Neuronal stem cell (in vitro differentiated cells): Measurements from ENCODE around the gene CX3CL1.

Source experiments
- DNase-seq: peaks from one replicate; pipeline ENCODE4 v3.0.0-alpha.2; 2013; ENCODE audit warnings: low spot score
- H2AFZ ChIP-seq: one replicate; pipeline ENCODE4 v1.6.1; 2013; ENCODE audit warnings: mild to moderate bottlenecking, low read length, inconsistent platforms
- H2AK5ac ChIP-seq: 2 replicates; pipeline ENCODE4 v1.6.1; 2013; ENCODE audit warnings: low read depth, mild to moderate bottlenecking, inconsistent platforms, low read length, moderate library complexity, mixed read lengths
- H2BK120ac ChIP-seq: 2 replicates; pipeline ENCODE4 v1.6.1; 2013; ENCODE audit warnings: low read depth, mild to moderate bottlenecking, inconsistent platforms, low read length, moderate library complexity, mixed read lengths
- H2BK12ac ChIP-seq: one replicate; pipeline ENCODE4 v1.6.1; 2013; ENCODE audit warnings: low read length, inconsistent platforms
- H2BK15ac ChIP-seq: 2 replicates; pipeline ENCODE4 v1.6.1; 2013; ENCODE audit warnings: mild to moderate bottlenecking, low read length, inconsistent platforms, mixed read lengths
- H2BK5ac ChIP-seq: one replicate; pipeline ENCODE4 v1.6.1; 2013; ENCODE audit warnings: inconsistent platforms, mild to moderate bottlenecking, low read length, moderate library complexity
- H3K14ac ChIP-seq: one replicate; pipeline ENCODE4 v1.6.1; 2013; ENCODE audit warnings: low read length, inconsistent platforms
- H3K18ac ChIP-seq: 2 replicates; pipeline ENCODE4 v1.6.1; 2013; ENCODE audit warnings: low read length, inconsistent platforms
- H3K23ac ChIP-seq: 2 replicates; pipeline ENCODE4 v1.6.1; 2013; ENCODE audit warnings: low read depth, mild to moderate bottlenecking, mixed read lengths, low read length, inconsistent platforms; ENCODE audit not compliant: poor library complexity
- H3K27ac ChIP-seq: replicated peaks from 3 replicates; pipeline ENCODE4 v1.5.1; 2013; ENCODE audit warnings: low read length, inconsistent platforms
- H3K27me3 ChIP-seq, 3 experiments: 2 replicates each; pipeline ENCODE4 v1.6.1; 2013; ENCODE audit warnings: low read length in 3 of 3, mild to moderate bottlenecking in 2 of 3, inconsistent platforms in 1 of 3, low read depth in 1 of 3, mixed read lengths in 1 of 3, moderate library complexity in 1 of 3; ENCODE audit not compliant: control insufficient read depth in 3 of 3, insufficient read depth in 3 of 3
- H3K36me3 ChIP-seq, 2 donors: replicated peaks in 1 of 2; 2 replicates each; pipeline ENCODE4 v1.6.1; 2013; ENCODE audit warnings: low read length in 2 of 2; ENCODE audit not compliant: control insufficient read depth in 2 of 2, insufficient read depth in 2 of 2
- H3K4ac ChIP-seq: 2 replicates; pipeline ENCODE4 v1.6.1; 2013; ENCODE audit warnings: inconsistent platforms, mild to moderate bottlenecking, low read length, moderate library complexity
- H3K4me1 ChIP-seq, 2 donors: 1 replicate in 1 of 2; 2 replicates in 1 of 2; pipeline ENCODE4 v1.6.1; 2013; ENCODE audit warnings: low read length in 2 of 2, low read depth in 1 of 2; ENCODE audit not compliant: control insufficient read depth in 2 of 2, insufficient read depth in 1 of 2
- H3K4me2 ChIP-seq: one replicate; pipeline ENCODE4 v1.6.1; 2013; ENCODE audit warnings: mild to moderate bottlenecking, low read length, inconsistent platforms; ENCODE audit not compliant: insufficient read depth, poor library complexity, severe bottlenecking
- H3K4me3 ChIP-seq, 2 donors: 2 replicates each; pipeline ENCODE4 v1.5.1; 2013; ENCODE audit warnings: low read length in 2 of 2, mild to moderate bottlenecking in 2 of 2, inconsistent platforms in 1 of 2, moderate library complexity in 1 of 2
- H3K79me1 ChIP-seq: one replicate; pipeline ENCODE4 v1.6.1; 2013; ENCODE audit warnings: low read depth, mild to moderate bottlenecking, inconsistent platforms, low read length, moderate library complexity
- H3K9ac ChIP-seq: one replicate; pipeline ENCODE4 v1.6.1; 2013; ENCODE audit warnings: mild to moderate bottlenecking, low read depth, low read length, inconsistent platforms; ENCODE audit not compliant: poor library complexity
- H3K9me3 ChIP-seq, 2 donors: replicated peaks in 1 of 2; 2 replicates each; pipeline versions ENCODE3 to v1.6.1; 2013; ENCODE audit warnings: low read length in 2 of 2, mild to moderate bottlenecking in 2 of 2, inconsistent platforms in 1 of 2, low read depth in 1 of 2, mixed read lengths in 1 of 2, moderate library complexity in 1 of 2; ENCODE audit not compliant: control insufficient read depth in 2 of 2, insufficient read depth in 1 of 2
- H4K8ac ChIP-seq: one replicate; pipeline ENCODE4 v1.6.1; 2013; ENCODE audit warnings: low read depth, mild to moderate bottlenecking, inconsistent platforms, low read length, moderate library complexity
- H4K91ac ChIP-seq: one replicate; pipeline ENCODE4 v1.6.1; 2013; ENCODE audit warnings: low read length, low read depth, mild to moderate bottlenecking, inconsistent platforms; ENCODE audit not compliant: poor library complexity
- WGBS, 2 donors: extraction: QIAGEN DNeasy Blood & Tissue Kit; methylation state at CpG; one replicate each; pipeline ENCODE4 v1.1.7; 2013; ENCODE audit warnings: missing lambda C conversion rate in 2 of 2, mixed read lengths in 1 of 2; ENCODE audit not compliant: insufficient read length in 2 of 2, insufficient replicate concordance in 1 of 2; ENCODE audit errors: extremely low coverage in 2 of 2; 5-methylcytosine and 5-hydroxymethylcytosine counted together

The CX3CL1 gene

GRCh38 chr16:57349212-57350031 is 22.9 kb upstream of the CX3CL1 start:
- H3K9ac ChIP-seq: no peak overlapping the region
- DNase-seq: no peak
- H3K23ac ChIP-seq: no peak overlapping the region
- H3K36me3 ChIP-seq: no peaks in the 10 kb centered on the region
- H2BK15ac ChIP-seq: no peak overlapping the region
- H3K18ac ChIP-seq: no peak overlapping the region
- WGBS, 2 donors: 80 to 90% methylated on average over 1 of the region's 14 CpGs
- no peak overlapping the region for H2BK5ac ChIP-seq
- H3K27ac ChIP-seq: no peak overlapping the region
- no peak overlapping the region for H4K91ac ChIP-seq
- H3K4me3 ChIP-seq: no peak overlapping the region
- no peak overlapping the region for H2AK5ac ChIP-seq
- no peak overlapping the region for H3K14ac ChIP-seq
- H2AFZ ChIP-seq: no peak overlapping the region
- H3K4ac ChIP-seq: no peak overlapping the region
- H3K4me2 ChIP-seq: no peak overlapping the region
- H3K79me1 ChIP-seq: no peaks in the 10 kb centered on the region
- H2BK120ac ChIP-seq: no peak overlapping the region
- no peak overlapping the region for H4K8ac ChIP-seq
- no peaks in the 10 kb centered on the region for H3K4me1 ChIP-seq
- H3K9me3 ChIP-seq: no peaks in the 10 kb centered on the region
- no peaks in the 10 kb centered on the region for H3K27me3 ChIP-seq
- H2BK12ac ChIP-seq: no peak overlapping the region

GRCh38 chr16:57352636-57353047 is 19.6 kb upstream of the CX3CL1 start:
- no peaks in the 10 kb centered on the region for H3K79me1 ChIP-seq
- no peak overlapping the region for H2BK15ac ChIP-seq
- no peaks in the 10 kb centered on the region for H3K4me1 ChIP-seq
- no peak overlapping the region for H3K23ac ChIP-seq
- H3K4ac ChIP-seq: no peak overlapping the region
- no peak for DNase-seq
- WGBS, 2 donors: no CpG with 5 or more reads among the region's 6 CpGs
- H2BK12ac ChIP-seq: no peak overlapping the region
- H4K8ac ChIP-seq: no peak overlapping the region
- no peak overlapping the region for H3K27ac ChIP-seq
- no peak overlapping the region for H3K14ac ChIP-seq
- H3K4me3 ChIP-seq: no peak overlapping the region
- no peak overlapping the region for H2BK5ac ChIP-seq
- no peak overlapping the region for H2BK120ac ChIP-seq
- H3K36me3 ChIP-seq: no peaks in the 10 kb centered on the region
- H3K9ac ChIP-seq: no peak overlapping the region
- H2AK5ac ChIP-seq: no peak overlapping the region
- peaks cover 0 to 11% (median 0%) of the 10 kb centered on the region in 3 experiments for H3K27me3 ChIP-seq
- no peaks in the 10 kb centered on the region for H3K9me3 ChIP-seq
- no peak overlapping the region for H3K4me2 ChIP-seq
- no peak overlapping the region for H3K18ac ChIP-seq
- no peak overlapping the region for H4K91ac ChIP-seq
- H2AFZ ChIP-seq: no peak overlapping the region

GRCh38 chr16:57354311-57354710 is 18.0 kb upstream of the CX3CL1 start:
- Histone ChIP-seq H3K9ac (no peak overlapping the region), H3K36me3 (no peaks in the 10 kb centered on the region), H3K27ac (no peak overlapping the region), H3K4me2 (no peak overlapping the region), H3K23ac (no peak overlapping the region), H3K14ac (no peak overlapping the region), H2BK120ac (no peak overlapping the region), H4K91ac (no peak overlapping the region), H3K4me1 (no peaks in the 10 kb centered on the region), H2BK12ac (no peak overlapping the region), H3K18ac (no peak overlapping the region), H3K9me3 (no peaks in the 10 kb centered on the region), H2AK5ac (no peak overlapping the region), H2AFZ (no peak overlapping the region), H3K4ac (no peak overlapping the region), H2BK15ac (no peak overlapping the region), H2BK5ac (no peak overlapping the region), H3K27me3 (peaks cover 0 to 18% (median 0%) of the 10 kb centered on the region in 3 experiments), H3K4me3 (no peak overlapping the region), H3K79me1 (no peaks in the 10 kb centered on the region), H4K8ac (no peak overlapping the region)
- no peak for DNase-seq
- WGBS, 2 donors: no CpG with 5 or more reads among the region's 7 CpGs

GRCh38 chr16:57355898-57356414 is 16.3 kb upstream of the CX3CL1 start:
- Histone ChIP-seq H4K91ac (no peak overlapping the region), H3K9ac (no peak overlapping the region), H3K27me3 (peaks cover 0 to 18% (median 0%) of the 10 kb centered on the region in 3 experiments), H3K4me1 (no peaks in the 10 kb centered on the region), H3K4me3 (no peak overlapping the region), H2BK120ac (no peak overlapping the region), H2BK12ac (no peak overlapping the region), H2AK5ac (no peak overlapping the region), H3K9me3 (no peaks in the 10 kb centered on the region), H3K4ac (no peak overlapping the region), H3K4me2 (no peak overlapping the region), H3K18ac (no peak overlapping the region), H3K79me1 (peaks cover 1% of the 10 kb centered on the region), H4K8ac (no peak overlapping the region), H3K23ac (no peak overlapping the region), H3K14ac (no peak overlapping the region), H2BK15ac (no peak overlapping the region), H3K36me3 (no peaks in the 10 kb centered on the region), H2AFZ (no peak overlapping the region), H2BK5ac (no peak overlapping the region), H3K27ac (no peak overlapping the region)
- DNase-seq: no peak
- WGBS, 2 donors: no CpG with 5 or more reads among the region's 5 CpGs
